Measurements from ENCODE around the gene APBA3. TPM values are rescaled to one million over a fixed set of nuclear protein-coding genes. Genes with fewer than 3 reads are reported as not detected.

APBA3 gene
- total RNA-seq, 1 experiment from 2014 or later, result 21.4 TPM

DNA sequence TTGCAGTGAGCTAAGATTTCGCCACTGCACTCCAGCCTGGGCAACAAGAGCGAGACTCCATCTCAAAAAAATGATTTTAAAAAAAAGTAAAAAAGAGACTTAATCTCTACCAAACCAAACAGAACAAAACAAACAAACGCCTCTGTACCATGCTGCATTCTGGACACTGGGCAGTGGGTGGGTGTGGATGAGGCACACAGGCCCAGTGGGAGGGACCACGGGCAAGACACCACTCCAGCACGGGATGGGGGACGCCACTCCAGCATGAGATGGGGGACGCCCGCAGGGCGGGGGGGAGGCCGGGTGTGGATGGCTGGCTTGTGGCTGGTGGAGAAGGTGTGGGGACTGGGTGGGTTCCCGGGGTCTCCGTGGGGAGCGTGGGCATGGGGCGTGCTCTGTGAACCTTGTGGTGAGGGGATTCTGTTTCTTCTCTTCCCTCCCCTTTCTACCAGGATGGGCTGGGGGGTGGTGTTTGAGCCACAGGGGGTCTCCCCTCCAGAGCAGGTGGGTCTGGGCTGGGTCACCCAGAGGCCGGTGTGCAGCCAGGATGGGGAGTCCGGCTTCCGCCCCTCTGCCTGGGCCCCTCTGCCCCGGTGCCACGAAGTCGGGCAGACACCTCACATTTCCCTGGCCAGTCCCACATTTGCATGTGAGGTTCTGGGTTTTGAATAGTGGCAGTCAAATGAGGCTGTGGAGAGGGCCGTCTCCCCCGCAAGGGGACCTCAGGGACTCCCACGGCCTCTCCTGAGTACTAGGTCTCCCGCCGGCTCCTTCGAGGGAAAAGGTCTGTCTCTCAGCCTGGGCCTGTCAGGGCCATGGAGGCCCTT, 48.6 kb upstream of the APBA3 start:
- BruUV-seq (replicated peaks), result no TSS peak
- Histone ChIP-seq H3K9me3 (ENCODE audit: low read length) (no peaks in the 10 kb centered on the region), H2AFZ (ENCODE audit: low read length) (no peak overlapping the region), H3K4me3 (ENCODE audit: low read length) (no peak overlapping the region), H3F3A (ENCODE audit: low read length, unreplicated experiment) (no peaks in the 10 kb centered on the region), H4K20me1 (ENCODE audit: low read length) (no peaks in the 10 kb centered on the region), H3K9ac (ENCODE audit: low read length) (no peak overlapping the region), H3K36me3 (ENCODE audit: low read depth, low read length) (no peaks in the 10 kb centered on the region), H3K79me2 (ENCODE audit: low read length) (no peaks in the 10 kb centered on the region), H3K27me3 (ENCODE audit: low read length) (no peaks in the 10 kb centered on the region), H3K4me2 (ENCODE audit: low read length) (no peak overlapping the region), H3K27ac (ENCODE audit: low read length) (no peak overlapping the region), H3K9me2 (replicated peaks; ENCODE audit: low read length) (no peaks in the 10 kb centered on the region), H3K4me1 (ENCODE audit: insufficient read depth, low read length) (no peaks in the 10 kb centered on the region)
- POLR2A ChIA-PET (ENCODE audit: unreplicated experiment), result no interaction called here
- CTCF ChIA-PET, result no interaction called here
- TF ChIP-seq, protein P1, sequence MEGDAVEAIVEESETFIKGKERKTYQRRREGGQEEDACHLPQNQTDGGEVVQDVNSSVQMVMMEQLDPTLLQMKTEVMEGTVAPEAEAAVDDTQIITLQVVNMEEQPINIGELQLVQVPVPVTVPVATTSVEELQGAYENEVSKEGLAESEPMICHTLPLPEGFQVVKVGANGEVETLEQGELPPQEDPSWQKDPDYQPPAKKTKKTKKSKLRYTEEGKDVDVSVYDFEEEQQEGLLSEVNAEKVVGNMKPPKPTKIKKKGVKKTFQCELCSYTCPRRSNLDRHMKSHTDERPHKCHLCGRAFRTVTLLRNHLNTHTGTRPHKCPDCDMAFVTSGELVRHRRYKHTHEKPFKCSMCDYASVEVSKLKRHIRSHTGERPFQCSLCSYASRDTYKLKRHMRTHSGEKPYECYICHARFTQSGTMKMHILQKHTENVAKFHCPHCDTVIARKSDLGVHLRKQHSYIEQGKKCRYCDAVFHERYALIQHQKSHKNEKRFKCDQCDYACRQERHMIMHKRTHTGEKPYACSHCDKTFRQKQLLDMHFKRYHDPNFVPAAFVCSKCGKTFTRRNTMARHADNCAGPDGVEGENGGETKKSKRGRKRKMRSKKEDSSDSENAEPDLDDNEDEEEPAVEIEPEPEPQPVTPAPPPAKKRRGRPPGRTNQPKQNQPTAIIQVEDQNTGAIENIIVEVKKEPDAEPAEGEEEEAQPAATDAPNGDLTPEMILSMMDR (conservative IDR thresholded peaks at IDR 0.05; ENCODE audit: low read depth, low read length), result no peak
- TF ChIP-seq EZH2phosphoT487 (IDR thresholded peaks at IDR 0.05; ENCODE audit: borderline replicate concordance, low read length) (no peak), EZH2 (IDR thresholded peaks at IDR 0.05; ENCODE audit: low read length, unreplicated experiment) (no peak)
- DNase-seq (no peak), ATAC-seq (no peak)
- intact Hi-C loops (cut with micrococcal nuclease), result no loop called here

GRCh38 chr19:3808420-3809143, 47.1 kb upstream of the APBA3 start:
- ATAC-seq, result no peak
- H3K9me3 ChIP-seq (ENCODE audit: low read length), result no peaks in the 10 kb centered on the region
- intact Hi-C loops (cut with micrococcal nuclease), result no loop called here
- no peak overlapping the region for H3K4me3 ChIP-seq (ENCODE audit: low read length)
- H4K20me1 ChIP-seq (ENCODE audit: low read length), result no peaks in the 10 kb centered on the region
- ChIA-PET POLR2A (ENCODE audit: unreplicated experiment) (no interaction called here), CTCF (no interaction called here)
- no peak overlapping the region for H2AFZ ChIP-seq (ENCODE audit: low read length)
- H3K36me3 ChIP-seq (ENCODE audit: low read depth, low read length), result no peaks in the 10 kb centered on the region
- no peaks in the 10 kb centered on the region for H3K4me1 ChIP-seq (ENCODE audit: insufficient read depth, low read length)
- no peaks in the 10 kb centered on the region for H3K9me2 ChIP-seq (replicated peaks; ENCODE audit: low read length)
- no peak overlapping the region for H3K9ac ChIP-seq (ENCODE audit: low read length)
- H3K79me2 ChIP-seq (ENCODE audit: low read length), result no peaks in the 10 kb centered on the region
- no TSS peak for BruUV-seq (replicated peaks)
- TF ChIP-seq EZH2phosphoT487 (IDR thresholded peaks at IDR 0.05; ENCODE audit: borderline replicate concordance, low read length) (no peak), EZH2 (IDR thresholded peaks at IDR 0.05; ENCODE audit: low read length, unreplicated experiment) (no peak)
- TF ChIP-seq, protein P1 (conservative IDR thresholded peaks at IDR 0.05; ENCODE audit: low read depth, low read length), result no peak
- no peak for DNase-seq
- no peaks in the 10 kb centered on the region for H3F3A ChIP-seq (ENCODE audit: low read length, unreplicated experiment)
- no peak overlapping the region for H3K27ac ChIP-seq (ENCODE audit: low read length)
- H3K27me3 ChIP-seq (ENCODE audit: low read length), result no peaks in the 10 kb centered on the region
- H3K4me2 ChIP-seq (ENCODE audit: low read length), result peak overlapping the region; percentile 57
